ENCODE measurements around the gene GALNT2. TPM values are rescaled to one million over a fixed set of nuclear protein-coding genes. Genes with fewer than 3 reads are reported as not detected.

The GALNT2 gene
- total and polyA plus RNA-seq, 9 donors = 38.6 to 142 (median 83.7) TPM

GRCh38 chr1:230260831-230261230 lies 193.8 kb downstream of the GALNT2 start:
- Histone ChIP-seq H3K27ac (no peak overlapping the region), H3K9me3 (no peaks in the 10 kb centered on the region), H3K27me3 (no peaks in the 10 kb centered on the region), H3K4me1 (ENCODE audit: insufficient read depth) (no peaks in the 10 kb centered on the region), H3K4me3 (no peak overlapping the region), H3K36me3 (no peaks in the 10 kb centered on the region)
- 71 to 88% (median 80%) methylated on average over 1 of the region's 1 CpG for WGBS, 3 donors
- intact Hi-C loops (cut with DNase I) = no loop called here
- TF ChIP-seq EP300 (IDR thresholded peaks at IDR 0.05) = no peak
- no peak for TF ChIP-seq POLR2A (IDR thresholded peaks at IDR 0.05)
- TF ChIP-seq CTCF (IDR thresholded peaks at IDR 0.05) = no peak
- no peak for DNase-seq

GRCh38 chr1:230261928-230262650 lies 195.1 kb downstream of the GALNT2 start:
- TF ChIP-seq EP300 (IDR thresholded peaks at IDR 0.05) (no peak), CTCF (IDR thresholded peaks at IDR 0.05) (no peak), POLR2A (IDR thresholded peaks at IDR 0.05) (no peak)
- Histone ChIP-seq H3K27ac (no peak overlapping the region), H3K27me3 (no peaks in the 10 kb centered on the region), H3K36me3 (no peaks in the 10 kb centered on the region), H3K4me3 (no peak overlapping the region), H3K9me3 (no peaks in the 10 kb centered on the region), H3K4me1 (ENCODE audit: insufficient read depth) (no peaks in the 10 kb centered on the region)
- WGBS, 3 donors = 74 to 88% (median 88%) methylated on average over 21 of the region's 21 CpGs
- DNase-seq = peak in 1 of 5 donors; percentile 8
- intact Hi-C loops (cut with DNase I) = no loop called here

- Histone ChIP-seq H3K27ac (no peak overlapping the region), H3K36me3 (no peaks in the 10 kb centered on the region), H3K4me1 (ENCODE audit: insufficient read depth) (no peaks in the 10 kb centered on the region), H3K9me3 (no peaks in the 10 kb centered on the region), H3K27me3 (no peaks in the 10 kb centered on the region), H3K4me3 (no peak overlapping the region)
- TF ChIP-seq CTCF (IDR thresholded peaks at IDR 0.05) (no peak), EP300 (IDR thresholded peaks at IDR 0.05) (no peak)
- intact Hi-C loops (cut with DNase I) = no loop called here
- WGBS, 3 donors = 83 to 87% (median 84%) methylated on average over 13 of the region's 13 CpGs
- DNase-seq = peak in 2 of 5 donors; percentile 14 to 22
Measured at GRCh38 chr1:230262867-230263567, 196.0 kb downstream of the GALNT2 start.

GRCh38 chr1:230263568-230264195 lies 196.6 kb downstream of the GALNT2 start:
- Histone ChIP-seq H3K27ac (no peak overlapping the region), H3K36me3 (no peaks in the 10 kb centered on the region), H3K9me3 (no peaks in the 10 kb centered on the region), H3K4me1 (ENCODE audit: insufficient read depth) (peaks cover under 1% of the 10 kb centered on the region), H3K4me3 (no peak overlapping the region), H3K27me3 (no peaks in the 10 kb centered on the region)
- intact Hi-C loops (cut with DNase I) = no loop called here
- DNase-seq = peak in 2 of 5 donors; percentile 11 to 21
- TF ChIP-seq EP300 (IDR thresholded peaks at IDR 0.05) (no peak), CTCF (IDR thresholded peaks at IDR 0.05) (no peak), POLR2A (IDR thresholded peaks at IDR 0.05) (no peak)
- WGBS, 3 donors = 86 to 88% (median 87%) methylated on average over 21 of the region's 21 CpGs

All from ovary (tissue), 9 donors.